Measurements from ENCODE around the gene ADAMTSL1. TPM values are rescaled to one million over a fixed set of nuclear protein-coding genes. Genes with fewer than 3 reads are reported as not detected.

Gene ADAMTSL1
- total and polyA plus RNA-seq, 12 donors = 0.37 to 5.2 (median 1.9) TPM

DNA sequence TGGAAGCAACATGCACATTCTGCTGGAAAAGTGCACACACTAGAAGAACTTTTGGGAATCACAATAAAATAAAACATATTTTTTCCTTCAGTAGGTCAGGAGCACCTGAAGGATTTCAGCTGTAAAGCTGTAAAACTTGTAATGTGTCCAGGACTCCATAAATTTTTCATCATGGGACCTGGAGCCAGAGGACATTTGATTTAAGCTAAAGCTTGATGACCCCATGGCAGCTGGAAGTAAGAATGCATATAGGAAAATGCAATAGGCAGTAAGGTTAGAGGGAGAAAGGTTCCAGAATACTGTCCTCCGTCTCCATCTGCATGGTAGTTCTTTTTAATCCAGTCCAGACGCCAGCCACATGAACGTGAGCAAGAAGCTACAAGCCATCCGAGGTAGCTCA, 166.0 kb downstream of the ADAMTSL1 start:
- intact Hi-C loops (cut with DNase I) = no loop called here
- DNase-seq = no peak

DNA sequence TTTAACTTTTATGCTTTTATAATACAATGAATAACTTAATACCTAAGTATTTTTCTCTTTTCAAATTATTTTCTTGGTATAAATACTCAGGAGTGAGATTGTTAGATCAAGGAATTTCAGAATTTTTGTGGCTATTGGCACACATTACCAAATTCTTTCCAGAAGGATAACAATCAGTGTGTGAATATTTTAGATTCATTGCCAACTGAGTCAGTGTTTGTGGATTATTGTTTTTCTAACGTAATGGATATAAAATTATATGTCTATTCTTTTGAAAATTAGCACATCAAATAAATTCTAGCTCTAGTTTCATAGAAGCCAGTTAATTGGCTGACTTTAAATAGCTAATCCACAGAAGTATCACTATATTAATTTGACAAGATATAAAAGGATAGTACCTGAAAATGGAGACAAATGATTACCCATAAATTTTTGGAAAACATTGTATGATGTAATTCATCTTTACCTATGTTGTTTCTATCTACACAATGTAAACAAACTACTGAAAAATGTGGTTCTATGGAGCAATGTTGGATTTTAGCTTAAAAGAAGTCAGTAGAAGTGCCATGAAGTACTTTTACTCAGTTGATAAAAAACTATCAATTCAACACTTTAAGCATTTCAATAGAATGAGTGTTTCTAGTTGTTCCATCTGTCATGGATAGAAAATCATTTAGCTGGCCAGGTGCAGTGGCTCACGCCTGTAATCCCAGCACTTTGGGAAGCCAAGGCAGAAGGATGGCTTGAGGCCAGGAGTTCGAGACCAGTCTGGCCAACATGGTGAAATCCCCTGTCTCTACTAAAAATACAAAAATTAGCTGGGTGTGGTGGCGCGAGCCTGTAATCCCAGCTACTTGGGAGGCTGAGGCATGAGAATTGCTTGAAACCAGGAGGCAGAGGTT, 185.1 kb downstream of the ADAMTSL1 start:
- no peak overlapping the region for H3K4me3 ChIP-seq
- intact Hi-C loops (cut with DNase I) = no loop called here
- H3K27ac ChIP-seq = no peak overlapping the region
- no peaks in the 10 kb centered on the region for H3K27me3 ChIP-seq
- H3K4me1 ChIP-seq = no peaks in the 10 kb centered on the region
- no peaks in the 10 kb centered on the region for H3K9me3 ChIP-seq
- ATAC-seq = no peak
- 89 to 93% methylated on average over 5 of the region's 5 CpGs for WGBS, 2 donors
- no peaks in the 10 kb centered on the region for H3K36me3 ChIP-seq
- DNase-seq = no peak
- TF ChIP-seq, protein P1, sequence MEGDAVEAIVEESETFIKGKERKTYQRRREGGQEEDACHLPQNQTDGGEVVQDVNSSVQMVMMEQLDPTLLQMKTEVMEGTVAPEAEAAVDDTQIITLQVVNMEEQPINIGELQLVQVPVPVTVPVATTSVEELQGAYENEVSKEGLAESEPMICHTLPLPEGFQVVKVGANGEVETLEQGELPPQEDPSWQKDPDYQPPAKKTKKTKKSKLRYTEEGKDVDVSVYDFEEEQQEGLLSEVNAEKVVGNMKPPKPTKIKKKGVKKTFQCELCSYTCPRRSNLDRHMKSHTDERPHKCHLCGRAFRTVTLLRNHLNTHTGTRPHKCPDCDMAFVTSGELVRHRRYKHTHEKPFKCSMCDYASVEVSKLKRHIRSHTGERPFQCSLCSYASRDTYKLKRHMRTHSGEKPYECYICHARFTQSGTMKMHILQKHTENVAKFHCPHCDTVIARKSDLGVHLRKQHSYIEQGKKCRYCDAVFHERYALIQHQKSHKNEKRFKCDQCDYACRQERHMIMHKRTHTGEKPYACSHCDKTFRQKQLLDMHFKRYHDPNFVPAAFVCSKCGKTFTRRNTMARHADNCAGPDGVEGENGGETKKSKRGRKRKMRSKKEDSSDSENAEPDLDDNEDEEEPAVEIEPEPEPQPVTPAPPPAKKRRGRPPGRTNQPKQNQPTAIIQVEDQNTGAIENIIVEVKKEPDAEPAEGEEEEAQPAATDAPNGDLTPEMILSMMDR (IDR thresholded peaks at IDR 0.05) = no peak

More for the DNA sequence above, 166.0 kb downstream of the ADAMTSL1 start:
- Histone ChIP-seq H3K27ac (no peak overlapping the region), H3K36me3 (no peaks in the 10 kb centered on the region), H3K9me3 (peaks cover 0 to 13% (median 0%) of the 10 kb centered on the region in 11 donors), H3K4me3 (no peak overlapping the region), H3K27me3 (no peaks in the 10 kb centered on the region), H3K4me1 (peaks cover 0 to 6% (median 0%) of the 10 kb centered on the region in 9 donors)
- TF ChIP-seq, protein P1 (IDR thresholded peaks at IDR 0.05) = no peak
- WGBS, 2 donors = 89 to 92% methylated on average over 4 of the region's 4 CpGs
- no peak for ATAC-seq

DNA sequence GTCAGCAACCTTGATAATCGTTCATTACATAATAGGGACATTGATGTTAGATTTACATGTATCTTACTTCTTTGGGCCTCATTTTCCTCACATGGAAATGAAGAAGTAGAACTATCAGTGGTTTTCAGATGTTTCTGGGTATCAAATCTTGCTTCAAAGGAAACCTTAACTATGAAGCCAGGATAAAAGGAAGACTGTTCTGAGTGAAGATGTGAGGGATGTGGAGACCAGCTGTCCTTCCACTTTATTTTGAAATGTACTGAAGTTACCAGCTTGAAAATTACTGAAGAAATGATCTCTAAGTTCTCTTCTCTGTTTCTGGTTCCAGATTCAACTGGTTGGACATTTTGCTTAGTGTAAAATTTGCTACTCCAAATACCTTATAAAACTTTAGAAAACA, 186.0 kb downstream of the ADAMTSL1 start:
- H3K27ac ChIP-seq = no peak overlapping the region
- WGBS, 2 donors = 69 to 79% methylated on average over 1 of the region's 1 CpG
- H3K36me3 ChIP-seq = no peaks in the 10 kb centered on the region
- DNase-seq (no peak), ATAC-seq (no peak)
- no peaks in the 10 kb centered on the region for H3K4me1 ChIP-seq
- TF ChIP-seq, protein P1 (IDR thresholded peaks at IDR 0.05) = no peak
- no peaks in the 10 kb centered on the region for H3K27me3 ChIP-seq
- no peaks in the 10 kb centered on the region for H3K9me3 ChIP-seq
- intact Hi-C loops (cut with DNase I) = no loop called here
- H3K4me3 ChIP-seq = no peak overlapping the region

DNA sequence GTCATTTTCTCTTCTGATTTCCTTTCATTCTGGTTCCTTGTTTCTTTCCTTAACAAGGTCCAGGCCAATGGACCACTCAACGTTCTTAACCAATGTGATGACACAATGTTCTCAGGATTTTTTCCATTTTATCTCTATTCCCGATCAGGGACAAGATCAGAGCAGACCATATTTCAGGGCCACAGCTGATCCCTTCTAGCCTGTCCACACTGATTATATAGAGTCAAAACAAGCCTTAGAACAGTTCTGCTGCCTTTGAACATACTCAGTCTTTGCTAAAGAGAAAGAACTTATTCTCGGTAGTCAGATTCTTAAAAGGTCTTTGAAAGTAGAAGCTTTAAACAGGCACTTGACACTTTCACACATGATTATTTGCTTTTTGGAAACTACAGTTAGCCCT, 188.4 kb downstream of the ADAMTSL1 start:
- ATAC-seq = no peak
- WGBS, 2 donors = 72 to 74% methylated on average over 3 of the region's 3 CpGs
- intact Hi-C loops (cut with DNase I) = no loop called here
- Histone ChIP-seq H3K4me1 (no peaks in the 10 kb centered on the region), H3K27me3 (no peaks in the 10 kb centered on the region), H3K27ac (no peak overlapping the region), H3K36me3 (no peaks in the 10 kb centered on the region), H3K4me3 (no peak overlapping the region), H3K9me3 (no peaks in the 10 kb centered on the region)
- TF ChIP-seq, protein P1 (IDR thresholded peaks at IDR 0.05) = no peak
- DNase-seq = no peak
